HG02610 (cell line): Measurements from ENCODE around the gene SARDH.

Source experiments
- ATAC-seq: cut with Tn5 transposase; IDR thresholded peaks from one replicate; pipeline ENCODE4 v1.9.1; 2021; ENCODE audit warnings: mild to moderate bottlenecking, moderate library complexity; ENCODE audit not compliant: unreplicated experiment

Gene SARDH

DNA sequence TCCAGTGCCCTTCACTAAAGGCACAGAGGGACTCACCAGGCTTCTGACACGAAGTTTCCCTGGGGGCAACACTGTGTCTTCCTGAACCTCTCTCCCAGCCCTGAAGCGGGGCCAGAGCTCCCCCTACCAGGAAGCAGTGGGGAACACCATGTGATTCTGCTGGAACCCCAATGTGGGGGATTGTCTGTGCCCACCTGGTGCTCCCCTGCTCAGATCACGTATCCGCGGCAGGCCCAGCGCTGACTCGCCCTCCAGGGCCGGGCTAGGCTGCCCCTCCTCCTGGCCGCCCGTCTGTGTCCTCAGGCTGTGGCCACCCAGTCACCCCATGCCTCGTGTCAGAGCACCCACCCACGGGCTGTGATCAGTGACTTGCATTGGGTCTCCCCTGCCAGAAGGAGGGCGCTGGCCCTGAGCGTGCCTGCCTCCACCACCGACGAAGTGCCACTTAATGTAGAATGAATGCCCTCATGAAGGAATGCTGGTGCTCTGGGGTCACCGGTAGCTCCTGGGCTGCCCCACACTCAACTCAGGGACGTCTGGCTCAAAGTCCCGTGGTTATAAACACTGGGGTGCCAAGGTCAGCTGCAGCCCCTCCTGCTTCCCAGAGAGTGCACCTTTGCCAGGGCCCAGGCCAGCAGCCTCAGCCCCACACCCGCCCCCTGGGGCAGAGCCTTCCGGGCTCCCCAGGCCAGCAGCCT, 22.1 kb downstream of the SARDH start:
- ATAC-seq = no peak

DNA sequence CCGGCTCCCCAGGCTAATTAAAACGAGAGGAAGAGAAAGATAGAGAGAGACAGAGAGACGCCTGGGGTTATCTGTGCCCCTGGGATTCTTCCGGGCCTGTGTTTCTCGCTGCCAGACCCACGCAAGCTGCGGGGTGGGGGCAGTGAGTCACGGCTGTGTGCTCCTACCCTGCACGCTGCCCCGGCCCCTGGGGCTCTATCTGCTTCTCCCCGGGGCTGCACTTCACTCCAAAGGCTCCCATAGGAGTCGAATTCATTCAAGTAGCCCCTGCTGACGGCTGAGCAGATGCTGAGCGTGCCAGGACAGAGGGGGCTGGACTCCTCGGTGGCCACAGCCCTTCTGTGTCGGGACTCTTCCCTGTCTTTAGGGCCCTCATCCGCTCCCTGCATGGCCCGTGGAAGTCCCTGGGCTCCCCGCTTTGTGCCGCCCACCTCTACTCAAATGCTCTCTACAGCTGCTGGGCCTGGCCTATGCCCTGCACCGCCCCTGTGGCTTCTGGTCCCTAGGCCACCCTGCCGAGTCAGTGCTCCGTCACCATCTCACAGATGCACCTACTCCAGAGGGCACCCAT, 22.8 kb downstream of the SARDH start:
- no peak for ATAC-seq

DNA sequence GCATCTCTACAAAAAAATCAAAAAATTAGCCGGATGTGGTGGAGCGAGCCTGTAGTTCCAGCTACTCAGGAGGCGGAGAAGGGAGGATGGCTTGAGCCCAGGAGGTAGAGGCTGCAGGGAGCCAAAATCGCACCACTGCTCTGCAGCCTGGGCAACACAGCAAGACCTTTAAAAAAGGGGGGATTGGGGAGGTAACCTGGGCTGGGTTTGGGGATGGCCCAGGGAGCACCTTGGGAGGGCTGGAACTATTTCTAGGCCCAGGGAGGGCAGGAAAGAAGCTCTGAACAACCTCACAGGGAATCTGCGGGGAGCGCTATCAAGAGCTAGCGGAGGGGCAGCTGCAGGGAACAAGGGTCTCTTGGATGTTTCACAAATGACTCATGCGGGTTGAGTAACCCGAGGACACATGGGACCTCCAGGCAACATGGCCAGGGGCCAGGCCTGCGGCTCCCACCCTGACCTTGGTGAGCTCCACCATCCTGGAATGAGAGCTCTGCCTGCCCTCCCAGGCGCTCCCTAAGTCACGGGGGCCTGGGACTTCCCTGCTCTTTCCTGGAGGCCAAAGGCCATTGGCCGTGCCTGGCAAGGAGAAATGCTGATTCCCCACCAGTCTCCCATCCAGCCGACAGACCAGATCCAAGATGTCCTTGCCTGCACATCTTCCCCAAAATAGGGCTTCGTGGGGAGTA, 23.4 kb downstream of the SARDH start:
- no peak for ATAC-seq

DNA sequence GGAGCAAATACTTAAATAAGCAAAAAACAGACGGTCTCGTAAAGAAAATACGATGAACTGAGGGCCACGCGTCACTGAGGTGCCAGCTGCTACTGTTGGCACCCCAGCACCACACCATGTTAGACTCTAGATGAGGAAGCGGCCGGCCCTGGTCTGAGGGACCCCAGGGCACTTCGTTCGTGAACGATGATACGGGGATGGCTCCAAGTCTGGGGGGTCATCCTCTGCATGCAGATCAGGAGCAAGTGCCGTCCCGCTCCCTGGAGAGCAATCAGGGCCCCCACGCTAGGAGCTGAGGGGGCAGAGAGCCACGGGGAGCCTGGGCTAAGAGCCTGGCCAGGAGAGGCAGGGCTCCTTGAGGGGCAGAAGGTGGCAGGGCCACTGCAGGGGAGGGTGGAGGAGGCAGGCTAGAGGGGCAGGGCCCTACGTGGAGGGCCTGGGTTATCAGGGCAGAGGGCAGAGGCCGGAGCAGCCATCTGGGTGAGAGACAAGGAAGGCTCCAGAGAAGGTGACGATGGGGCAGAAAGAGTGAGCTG, 24.1 kb downstream of the SARDH start:
- ATAC-seq = no peak

DNA sequence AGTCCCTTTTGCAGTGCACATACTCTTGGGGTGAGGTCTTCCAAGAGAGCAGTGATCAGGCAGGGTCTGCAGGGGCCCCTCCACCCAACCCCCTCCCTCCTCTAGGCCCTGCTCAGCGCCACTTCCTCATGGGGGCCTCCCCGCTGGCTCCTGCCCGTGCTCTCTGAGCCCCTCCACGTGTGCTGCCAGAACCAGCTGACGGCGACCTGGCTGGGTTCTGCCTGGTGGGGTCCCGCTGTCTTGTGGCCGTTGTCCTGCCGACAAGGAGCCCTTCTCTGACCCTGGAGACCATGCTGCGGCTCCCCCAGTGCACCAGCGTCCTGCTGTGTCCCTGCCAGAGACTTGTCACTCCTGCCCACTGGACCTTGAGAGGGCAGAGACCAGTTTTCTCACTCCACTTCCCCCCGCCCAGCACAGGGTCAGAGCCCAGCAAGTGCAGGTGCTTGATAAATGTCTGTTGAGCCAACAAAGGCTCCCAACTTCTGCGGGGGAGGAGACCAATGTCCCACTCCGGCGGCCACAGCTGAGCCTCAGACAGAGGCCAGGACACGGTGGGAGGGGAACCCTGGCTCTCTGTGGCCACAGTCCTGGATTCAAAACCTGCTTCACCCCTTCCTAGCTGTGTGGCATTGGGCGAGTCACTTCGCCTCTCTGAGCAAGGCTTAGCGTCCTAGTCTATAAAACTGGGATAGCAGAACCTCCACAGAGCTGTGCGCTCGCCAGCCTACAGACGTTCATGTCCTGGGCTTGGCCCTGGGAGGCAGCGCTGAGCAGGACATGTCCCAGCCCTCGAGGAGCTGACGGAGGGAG, 24.8 kb downstream of the SARDH start:
- ATAC-seq = no peak

DNA sequence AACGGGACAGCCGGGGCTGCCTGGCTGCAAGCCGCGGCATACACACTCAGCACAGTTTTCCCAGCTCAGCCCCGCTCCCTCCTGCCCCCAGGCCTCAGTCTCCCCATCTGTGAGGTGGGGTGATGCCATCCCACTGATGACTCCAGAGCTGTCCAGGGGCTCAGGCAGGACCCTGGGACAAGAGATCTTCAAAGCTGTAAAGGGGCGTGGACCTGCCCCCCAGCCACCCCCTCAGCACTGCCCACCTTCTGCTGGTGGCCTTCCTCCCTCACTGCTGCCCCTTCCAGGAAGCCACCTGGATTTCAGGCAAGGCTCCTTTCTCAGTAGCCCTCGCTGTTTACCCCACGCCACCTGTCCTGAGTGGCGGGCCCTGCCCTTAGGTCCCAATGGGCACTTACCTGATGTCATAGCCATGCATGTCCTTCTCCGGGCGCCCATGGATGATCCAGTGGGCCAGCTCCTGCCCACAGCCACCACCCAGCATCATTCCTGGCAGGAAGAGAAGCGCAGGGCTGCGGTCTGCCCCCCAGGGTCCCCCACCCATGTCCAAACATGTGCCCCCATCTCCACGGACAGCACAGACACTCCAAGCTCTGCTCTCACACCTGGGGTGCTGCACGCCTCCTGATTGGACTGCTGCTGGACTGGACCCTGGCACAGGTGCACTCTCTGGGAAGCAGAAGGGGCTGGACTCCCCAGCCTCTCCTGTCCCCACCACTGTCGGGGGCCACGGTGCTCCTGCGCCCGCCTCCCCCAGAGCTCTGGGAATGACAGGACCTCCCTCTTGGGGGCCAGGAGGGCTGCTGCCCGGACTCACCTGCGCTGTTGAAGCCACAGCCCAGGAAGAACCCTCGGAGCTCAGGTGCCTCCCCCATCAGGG, 25.7 kb downstream of the SARDH start:
- no peak for ATAC-seq

- no peak for ATAC-seq
Observed at GRCh38 chr9:133711428-133712220, 26.5 kb downstream of the SARDH start.

- no peak for ATAC-seq
Observed at GRCh38 chr9:133710661-133711427, 27.3 kb downstream of the SARDH start.

- ATAC-seq = no peak
Observed at GRCh38 chr9:133709691-133710571, 28.2 kb downstream of the SARDH start.

- peak; percentile 52 for ATAC-seq
Observed at GRCh38 chr9:133709015-133709611, 29.0 kb downstream of the SARDH start.

- ATAC-seq = no peak
Observed at GRCh38 chr9:133708246-133709014, 29.7 kb downstream of the SARDH start.

GRCh38 chr9:133707763-133708245, 30.3 kb downstream of the SARDH start:
- ATAC-seq = no peak

DNA sequence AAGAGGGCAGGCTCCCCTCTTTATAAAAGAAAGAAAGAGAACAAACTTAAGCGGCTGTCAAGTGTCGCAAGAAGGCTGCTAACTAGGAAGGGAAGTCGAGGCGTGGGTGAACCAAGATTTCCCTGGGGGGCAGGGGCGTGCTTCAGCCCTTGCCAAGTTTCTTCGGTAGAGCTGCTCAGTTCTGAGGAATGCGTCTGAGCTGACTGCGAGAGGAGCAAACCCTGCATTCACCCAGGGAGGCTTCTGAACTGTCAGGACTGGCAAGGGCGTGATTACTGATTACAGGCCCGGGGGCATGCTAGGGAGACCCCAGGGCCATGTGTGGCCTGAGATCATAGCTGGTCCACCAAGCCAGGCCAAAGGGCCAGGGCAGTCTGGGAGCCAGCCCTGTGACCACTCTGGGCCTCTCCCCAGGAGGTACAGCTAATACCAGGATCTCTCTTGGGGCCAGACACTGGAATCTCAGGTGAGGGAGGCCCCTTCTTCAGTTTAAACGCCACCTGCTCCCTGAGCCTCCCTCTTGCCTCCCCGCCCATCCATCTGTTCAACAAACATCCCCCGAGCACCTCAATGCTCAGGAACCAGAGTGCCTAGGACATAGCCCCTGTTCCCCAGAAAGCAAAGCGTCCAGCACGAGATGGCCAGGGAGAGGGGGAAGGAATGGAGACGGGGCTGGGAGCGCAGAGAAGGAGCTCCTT, 30.9 kb downstream of the SARDH start:
- no peak for ATAC-seq

DNA sequence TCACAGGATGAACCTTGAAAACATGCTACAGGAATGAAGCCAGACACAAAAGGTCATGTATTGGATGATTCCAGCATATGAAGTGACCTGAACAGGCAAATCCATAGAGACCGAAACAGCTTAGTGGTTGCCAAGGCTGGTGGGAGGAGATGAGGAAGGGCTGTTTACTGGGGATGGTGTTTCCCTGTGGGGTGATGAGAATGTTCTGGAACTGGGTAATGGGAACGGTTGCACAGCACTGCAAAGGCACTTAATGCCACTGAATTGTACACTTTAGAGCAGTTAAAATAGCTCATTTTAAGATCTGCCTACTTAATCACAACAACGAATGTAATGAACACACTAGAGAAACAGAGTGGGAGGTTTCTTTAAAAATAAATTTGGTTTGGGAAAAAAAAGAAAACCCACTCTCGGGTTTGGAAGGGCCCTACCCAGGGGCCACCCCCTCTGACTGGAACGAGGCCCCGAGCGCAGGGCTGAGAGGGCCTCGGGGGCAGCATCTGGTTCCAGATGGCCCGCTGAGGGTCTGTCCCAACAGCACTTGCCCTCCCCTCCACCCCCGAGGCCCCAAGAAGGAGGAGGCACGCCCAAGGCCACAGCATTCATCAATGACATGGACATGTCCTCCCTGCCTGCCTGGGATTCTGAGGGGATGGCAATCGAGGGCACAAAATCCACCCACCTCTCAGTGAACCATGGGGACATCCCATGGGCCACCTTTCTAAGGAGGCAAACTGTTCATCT, 31.7 kb downstream of the SARDH start:
- ATAC-seq = no peak

DNA sequence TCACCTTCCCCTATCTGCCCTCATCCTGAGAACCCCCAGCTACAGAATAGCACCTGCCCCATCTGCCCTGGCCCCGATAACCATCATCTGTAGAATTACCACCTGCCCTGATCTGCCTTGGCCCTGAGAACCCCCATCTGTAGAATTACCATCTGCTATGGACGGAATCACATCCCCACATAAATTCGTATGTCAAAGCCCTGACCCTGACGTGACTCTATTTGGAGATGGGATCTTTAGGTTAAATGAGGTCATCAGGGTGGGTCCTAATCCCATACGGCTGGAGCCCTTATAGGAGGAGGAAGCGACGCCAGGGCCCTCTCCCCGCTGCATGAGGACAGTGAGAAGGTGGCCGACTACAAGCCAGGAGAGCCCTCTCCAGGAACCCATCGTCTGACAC, 32.6 kb downstream of the SARDH start:
- no peak for ATAC-seq
